GM12891 (cell line): Measurements from ENCODE around the gene UBXN4.

Experiments
- POLR2A ChIP-seq: IDR thresholded peaks from 2 replicates; pipeline ENCODE4 v1.6.1; 2011; ENCODE audit warnings: low read depth, low read length, control low read depth
- POLR2AphosphoS5 ChIP-seq: IDR thresholded peaks from 2 replicates; pipeline ENCODE4 v1.6.1; 2011; ENCODE audit warnings: low read depth, low read length, control low read depth
- POU2F2 ChIP-seq: IDR thresholded peaks from 2 replicates; pipeline ENCODE4 v1.6.1; 2011; ENCODE audit warnings: low read depth, mild to moderate bottlenecking, control low read depth, low read length, moderate library complexity
- SPI1 ChIP-seq: IDR thresholded peaks from 2 replicates; pipeline ENCODE4 v1.6.1; 2011; ENCODE audit warnings: low read depth, low read length, control low read depth
- TAF1 ChIP-seq: IDR thresholded peaks from 2 replicates; pipeline ENCODE4 v1.6.1; 2011; ENCODE audit warnings: low read depth, low read length, control low read depth

DNA sequence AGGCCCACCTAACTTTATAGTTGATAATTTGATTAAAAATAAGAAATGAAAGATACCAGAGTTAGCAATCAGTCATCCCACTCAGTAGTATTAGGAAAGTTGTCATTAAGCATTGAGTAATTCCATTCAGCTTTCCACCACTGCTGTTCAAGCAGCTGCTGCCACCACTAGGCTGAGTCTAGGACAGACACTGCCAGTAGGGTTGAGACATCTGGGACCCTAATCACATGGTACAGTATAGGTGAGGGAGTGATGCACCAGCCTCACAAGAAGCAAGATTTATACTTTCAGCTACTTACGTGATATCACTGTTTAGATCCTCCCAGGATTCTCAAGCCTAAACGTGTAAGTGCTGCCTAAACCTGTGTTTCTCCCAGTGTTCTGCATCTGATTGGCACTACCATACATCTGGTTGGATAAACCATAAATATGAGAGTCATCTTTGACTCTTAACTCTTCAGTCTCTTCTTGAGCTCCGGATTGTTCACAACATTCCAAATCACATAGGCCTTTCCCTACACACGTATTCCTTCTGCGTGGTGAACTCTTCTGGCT is 3.2 kb downstream of the UBXN4 start:
- no peak for TF ChIP-seq POLR2A
- TF ChIP-seq POLR2AphosphoS5: no peak
- TF ChIP-seq POU2F2: no peak
- TF ChIP-seq TAF1: no peak
- TF ChIP-seq SPI1: no peak
